CD14-positive monocyte (primary cell): ENCODE results near the gene ZNF429. TPM values are rescaled to one million over a fixed set of nuclear protein-coding genes. Genes with fewer than 3 reads are reported as not detected.
A peak's percentile ranks its signal among the peaks of the same experiment; 100 is the strongest.

Experiments
- DNase-seq, 3 donors: peaks; one replicate each; pipeline ENCODE4 v3.0.0-alpha.2; 2011 to 2022
- H2AFZ ChIP-seq: 2 replicates; pipeline ENCODE4 v1.6.0; 2012; ENCODE audit warnings: mild to moderate bottlenecking, low read depth, low read length, inconsistent platforms; ENCODE audit not compliant: insufficient read depth, poor library complexity, severe bottlenecking
- H3K27ac ChIP-seq, 2 donors: 1 replicate in 1 of 2; 2 replicates in 1 of 2; pipeline ENCODE4 v1.5.1; 2012 to 2013; ENCODE audit warnings: low read length in 2 of 2, control low read depth in 1 of 2, inconsistent platforms in 1 of 2, low read depth in 1 of 2, mild to moderate bottlenecking in 1 of 2
- H3K27me3 ChIP-seq, 2 donors: one replicate each; pipeline versions ENCODE4 v1.6.0 to v1.6.1; 2011 to 2013; ENCODE audit warnings: low read length in 2 of 2; ENCODE audit not compliant: control insufficient read depth in 2 of 2, insufficient read depth in 2 of 2
- H3K36me3 ChIP-seq, 2 donors: replicated peaks in 1 of 2; 1 replicate in 1 of 2; 2 replicates in 1 of 2; pipeline versions ENCODE4 v1.5.1 to v1.6.1; 2012 to 2013; ENCODE audit warnings: low read length in 2 of 2, control low read depth in 1 of 2, inconsistent platforms in 1 of 2, mild to moderate bottlenecking in 1 of 2; ENCODE audit not compliant: insufficient read depth in 2 of 2, control insufficient read depth in 1 of 2
- H3K4me1 ChIP-seq, 2 donors: 1 replicate in 1 of 2; 2 replicates in 1 of 2; pipeline versions ENCODE4 v1.5.1 to v1.6.1; 2012 to 2013; ENCODE audit warnings: low read length in 2 of 2, control low read depth in 1 of 2, inconsistent platforms in 1 of 2, mild to moderate bottlenecking in 1 of 2, moderate library complexity in 1 of 2; ENCODE audit not compliant: insufficient read depth in 2 of 2, control insufficient read depth in 1 of 2
- H3K4me2 ChIP-seq: replicated peaks from 2 replicates; pipeline ENCODE3; 2012; ENCODE audit warnings: low read length, moderate library complexity, mild to moderate bottlenecking; ENCODE audit not compliant: poor library complexity, severe bottlenecking; ENCODE audit errors: extremely low read depth
- H3K4me3 ChIP-seq, 3 experiments: fragments of 200-600 bp in 1 of 3; sonication (generic) in 1 of 3; replicated peaks in 1 of 3; 1 replicate in 2 of 3; 2 replicates in 1 of 3; pipeline ENCODE4 v1.5.1; 2011 to 2013; ENCODE audit warnings: low read length in 3 of 3, mild to moderate bottlenecking in 3 of 3, control low read depth in 2 of 3, low read depth in 2 of 3, inconsistent platforms in 1 of 3, moderate library complexity in 1 of 3
- H3K79me2 ChIP-seq: 2 replicates; pipeline ENCODE4 v1.6.0; 2012; ENCODE audit warnings: mild to moderate bottlenecking, control low read depth, inconsistent platforms, low read length, moderate library complexity; ENCODE audit not compliant: insufficient read depth
- H3K9ac ChIP-seq: 2 replicates; pipeline ENCODE4 v1.6.0; 2017; ENCODE audit warnings: low read length, mild to moderate bottlenecking; ENCODE audit not compliant: insufficient read depth, poor library complexity, severe bottlenecking
- H3K9me3 ChIP-seq, 2 donors: replicated peaks in 1 of 2; 1 replicate in 1 of 2; 2 replicates in 1 of 2; pipeline versions ENCODE4 v1.5.1 to v1.6.1; 2012 to 2013; ENCODE audit warnings: low read length in 2 of 2, control low read depth in 1 of 2; ENCODE audit not compliant: control insufficient read depth in 1 of 2, insufficient read depth in 1 of 2
- H4K20me1 ChIP-seq: 2 replicates; pipeline ENCODE4 v1.6.0; 2012; ENCODE audit warnings: mild to moderate bottlenecking, low read length, control low read depth, moderate library complexity; ENCODE audit not compliant: insufficient read depth
- H3K27ac Mint-ChIP-seq, 7 donors: one replicate each; pipeline ENCODE4 v1.8.0; 2020; ENCODE audit warnings: mild to moderate bottlenecking in 7 of 7, mixed read lengths in 7 of 7, moderate library complexity in 6 of 7, inconsistent platforms in 2 of 7
- H3K27me3 Mint-ChIP-seq, 3 donors: one replicate each; pipeline ENCODE4 v1.8.0; 2021 to 2022; ENCODE audit warnings: low read depth in 3 of 3, mild to moderate bottlenecking in 3 of 3, mixed read lengths in 3 of 3, moderate library complexity in 3 of 3, inconsistent platforms in 1 of 3
- H3K36me3 Mint-ChIP-seq, 2 donors: one replicate each; pipeline ENCODE4 v1.8.0; 2020; ENCODE audit warnings: mixed read lengths in 2 of 2, inconsistent platforms in 1 of 2, mild to moderate bottlenecking in 1 of 2
- H3K4me1 Mint-ChIP-seq: one replicate; pipeline ENCODE4 v1.8.0; 2020; ENCODE audit warnings: mild to moderate bottlenecking, mixed read lengths
- H3K4me3 Mint-ChIP-seq, 2 donors: one replicate each; pipeline ENCODE4 v1.8.0; 2020; ENCODE audit warnings: mild to moderate bottlenecking in 2 of 2, mixed read lengths in 2 of 2, moderate library complexity in 1 of 2
- H3K9me3 Mint-ChIP-seq, 7 donors: one replicate each; pipeline ENCODE4 v1.8.0; 2020 to 2022; ENCODE audit warnings: mixed read lengths in 7 of 7, mild to moderate bottlenecking in 6 of 7, moderate library complexity in 6 of 7, inconsistent platforms in 2 of 7
- WGBS: methylation state at CpG from one replicate; pipeline ENCODE4 v1.1.5; 2013; ENCODE audit warnings: missing lambda C conversion rate; ENCODE audit not compliant: insufficient coverage; 5-methylcytosine and 5-hydroxymethylcytosine counted together
- intact Hi-C, 2 donors: fragments of 100-400 bp; cut with micrococcal nuclease; formaldehyde crosslinking; loops; one replicate each; pipeline versions ENCODE4 v1.15.0 to v1.15.1; 2023
- polyA plus RNA-seq, 3 donors: library from polyadenylated mRNA; depleted of rRNA in 1 of 3; unstranded in 2 of 3; stranded (reverse) in 1 of 3; fragments of 300-500 nt in 2 of 3; fragments of >200 nt in 1 of 3; fragmentation: Illumina TruSeq in 2 of 3; gene quantifications; 1 replicate in 2 of 3; 2 replicates in 1 of 3; pipeline ENCODE4 v1.2.3, GENCODE V29; 2012 to 2021
- TF ChIP-seq, protein P1 (sequence below): fragments of 200-600 bp; IDR thresholded peaks from one replicate; pipeline ENCODE4 v1.8.0; 2022; ENCODE audit warnings: antibody characterized with exemption, mild to moderate bottlenecking

The ZNF429 gene
- polyA plus RNA-seq, 3 donors: 9.5 to 11.6 (median 11.1) TPM

DNA sequence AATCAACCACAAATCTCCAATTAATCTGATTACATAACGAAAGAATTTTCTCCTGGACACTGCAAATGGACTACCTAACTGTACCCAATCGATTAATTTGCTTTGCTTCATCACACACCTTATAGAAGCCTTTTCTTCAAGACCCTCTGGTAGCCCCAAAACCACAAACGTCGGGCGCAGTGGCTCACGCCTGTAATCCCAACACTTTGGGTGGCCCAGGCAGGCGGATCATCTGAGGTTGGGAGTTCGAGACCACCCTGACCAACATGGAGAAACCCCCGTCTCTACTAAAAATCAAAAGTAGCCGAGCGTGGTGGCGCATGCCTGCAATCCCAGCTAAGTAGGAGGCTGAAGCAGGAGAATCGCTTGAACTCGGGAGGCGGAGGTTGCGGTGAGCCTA lies 42.9 kb upstream of the ZNF429 start:
- Mint-ChIP-seq H3K9me3 (peaks cover 18 to 67% (median 50%) of the 10 kb centered on the region in 7 donors), H3K4me3 (no peak overlapping the region), H3K4me1 (peaks cover 10% of the 10 kb centered on the region), H3K27me3 (peaks cover 0 to 5% (median 1%) of the 10 kb centered on the region in 3 donors), H3K36me3 (peaks cover 0 to 6% of the 10 kb centered on the region in 2 donors), H3K27ac (no peak overlapping the region)
- Histone ChIP-seq H3K9ac (no peak overlapping the region), H3K36me3 (no peaks in the 10 kb centered on the region), H3K4me2 (no peak overlapping the region), H4K20me1 (no peaks in the 10 kb centered on the region), H3K9me3 (peaks cover 23 to 43% of the 10 kb centered on the region in 2 donors), H3K4me1 (peaks cover 11 to 13% of the 10 kb centered on the region in 2 donors), H3K27ac (no peak overlapping the region), H2AFZ (no peak overlapping the region), H3K4me3 (no peak overlapping the region), H3K27me3 (peaks cover 0 to 2% of the 10 kb centered on the region in 2 donors), H3K79me2 (no peaks in the 10 kb centered on the region)
- intact Hi-C loops: no loop called here
- DNase-seq: no peak
- TF ChIP-seq, protein P1, sequence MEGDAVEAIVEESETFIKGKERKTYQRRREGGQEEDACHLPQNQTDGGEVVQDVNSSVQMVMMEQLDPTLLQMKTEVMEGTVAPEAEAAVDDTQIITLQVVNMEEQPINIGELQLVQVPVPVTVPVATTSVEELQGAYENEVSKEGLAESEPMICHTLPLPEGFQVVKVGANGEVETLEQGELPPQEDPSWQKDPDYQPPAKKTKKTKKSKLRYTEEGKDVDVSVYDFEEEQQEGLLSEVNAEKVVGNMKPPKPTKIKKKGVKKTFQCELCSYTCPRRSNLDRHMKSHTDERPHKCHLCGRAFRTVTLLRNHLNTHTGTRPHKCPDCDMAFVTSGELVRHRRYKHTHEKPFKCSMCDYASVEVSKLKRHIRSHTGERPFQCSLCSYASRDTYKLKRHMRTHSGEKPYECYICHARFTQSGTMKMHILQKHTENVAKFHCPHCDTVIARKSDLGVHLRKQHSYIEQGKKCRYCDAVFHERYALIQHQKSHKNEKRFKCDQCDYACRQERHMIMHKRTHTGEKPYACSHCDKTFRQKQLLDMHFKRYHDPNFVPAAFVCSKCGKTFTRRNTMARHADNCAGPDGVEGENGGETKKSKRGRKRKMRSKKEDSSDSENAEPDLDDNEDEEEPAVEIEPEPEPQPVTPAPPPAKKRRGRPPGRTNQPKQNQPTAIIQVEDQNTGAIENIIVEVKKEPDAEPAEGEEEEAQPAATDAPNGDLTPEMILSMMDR: no peak
- 97% methylated on average over 6 of the region's 16 CpGs for WGBS

DNA sequence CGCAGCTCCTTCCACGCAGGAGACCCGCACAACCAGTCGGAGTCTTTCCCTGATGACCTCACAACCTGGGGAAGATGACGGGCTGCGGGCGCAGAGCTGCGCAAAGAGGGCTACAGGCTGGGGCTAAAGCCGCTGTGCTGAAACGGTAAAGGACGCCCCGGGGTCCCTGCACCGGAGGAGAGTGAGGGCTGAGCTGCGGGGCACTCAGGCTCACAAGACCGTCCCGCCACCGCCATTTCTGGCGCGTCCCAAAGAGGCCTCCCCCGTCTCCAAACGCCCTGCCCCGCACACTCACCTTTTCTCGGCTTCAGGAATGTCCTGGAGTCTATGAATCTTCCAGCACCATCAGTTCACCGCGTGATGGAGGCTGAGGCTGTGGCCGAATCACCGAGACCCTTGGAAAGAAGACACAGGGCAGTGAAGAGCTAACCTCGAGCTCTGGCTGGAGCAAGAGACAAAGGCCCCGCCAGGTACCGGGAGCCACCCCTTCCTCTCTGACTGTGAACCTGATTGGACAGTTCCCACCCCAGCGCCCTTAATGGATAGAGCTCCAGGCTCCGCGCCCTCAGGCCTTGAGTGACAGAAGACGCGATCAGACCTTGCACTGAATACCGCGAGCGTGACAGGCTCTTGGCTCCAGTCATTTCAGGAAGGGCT lies 41.8 kb upstream of the ZNF429 start:
- no peaks in the 10 kb centered on the region for H3K36me3 ChIP-seq
- Mint-ChIP-seq H3K4me1 (peaks cover 10% of the 10 kb centered on the region), H3K4me3 (peak overlapping the region; percentile 85 to 95), H3K9me3 (peaks cover 15 to 64% (median 44%) of the 10 kb centered on the region in 7 donors), H3K27me3 (peaks cover 0 to 5% (median 1%) of the 10 kb centered on the region in 3 donors), H3K27ac (peak overlapping the region in 1 of 7 donors; percentile 79), H3K36me3 (peaks cover 0 to 6% of the 10 kb centered on the region in 2 donors)
- H3K9ac ChIP-seq: peak overlapping the region; percentile 61
- intact Hi-C loops: no loop called here
- no peaks in the 10 kb centered on the region for H4K20me1 ChIP-seq
- WGBS: 2% methylated on average over 35 of the region's 38 CpGs
- peak overlapping the region; percentile 90 for H2AFZ ChIP-seq
- peak overlapping the region; percentile 12 to 73 (median 18) for H3K4me3 ChIP-seq
- peak overlapping the region; percentile 79 for H3K4me2 ChIP-seq
- H3K9me3 ChIP-seq: peaks cover 14 to 33% of the 10 kb centered on the region in 2 donors
- no peak overlapping the region for H3K27ac ChIP-seq
- H3K79me2 ChIP-seq: no peaks in the 10 kb centered on the region
- TF ChIP-seq, protein P1: no peak
- H3K4me1 ChIP-seq: peaks cover 11 to 13% of the 10 kb centered on the region in 2 donors
- peak in 2 of 3 donors; percentile 14 for DNase-seq
- H3K27me3 ChIP-seq: peaks cover 0 to 2% of the 10 kb centered on the region in 2 donors
